Lung (tissue), 12 donors: ENCODE results near the gene HTR2B. TPM values are rescaled to one million over a fixed set of nuclear protein-coding genes. Genes with fewer than 3 reads are reported as not detected.

Experiments
- ATAC-seq: fragments of 200-7000 bp; cut with Tn5 transposase; one replicate; pipeline ENCODE4 v1.9.1; 2020; ENCODE audit warnings: moderate number of reproducible peaks; ENCODE audit not compliant: insufficient read depth, low FRiP score
- DNase-seq, 3 donors: peaks; one replicate each; pipeline ENCODE4 v3.0.0-alpha.2; 2013 to 2017
- H3K27ac ChIP-seq, 2 donors: one replicate each; pipeline ENCODE4 v1.5.1; 2013; ENCODE audit warnings: mild to moderate bottlenecking in 2 of 2, moderate library complexity in 2 of 2, control low read depth in 1 of 2, inconsistent platforms in 1 of 2, low read depth in 1 of 2, low read length in 1 of 2
- H3K27me3 ChIP-seq, 3 donors: one replicate each; pipeline ENCODE4 v1.5.1; 2013; ENCODE audit warnings: low read length in 2 of 3; ENCODE audit not compliant: control insufficient read depth in 3 of 3, insufficient read depth in 3 of 3
- H3K36me3 ChIP-seq, 4 donors: one replicate each; pipeline ENCODE4 v1.5.1; 2013; ENCODE audit warnings: low read length in 4 of 4, mild to moderate bottlenecking in 1 of 4, moderate library complexity in 1 of 4; ENCODE audit not compliant: control insufficient read depth in 4 of 4, insufficient read depth in 4 of 4
- H3K4me1 ChIP-seq, 5 donors: one replicate each; pipeline ENCODE4 v1.5.1; 2013; ENCODE audit warnings: low read length in 5 of 5, mild to moderate bottlenecking in 2 of 5, moderate library complexity in 1 of 5; ENCODE audit not compliant: control insufficient read depth in 5 of 5, insufficient read depth in 5 of 5
- H3K4me3 ChIP-seq: one replicate; pipeline ENCODE4 v1.5.1; 2013; ENCODE audit warnings: mild to moderate bottlenecking, control low read depth, moderate library complexity
- H3K9ac ChIP-seq, 2 donors: one replicate each; pipeline ENCODE4 v1.5.1; 2013; ENCODE audit warnings: low read length in 2 of 2, control low read depth in 1 of 2; ENCODE audit not compliant: insufficient read depth in 1 of 2
- H3K9me3 ChIP-seq, 4 donors: one replicate each; pipeline ENCODE4 v1.5.1; 2013; ENCODE audit warnings: low read length in 3 of 4, mild to moderate bottlenecking in 1 of 4, moderate library complexity in 1 of 4; ENCODE audit not compliant: control insufficient read depth in 4 of 4, insufficient read depth in 3 of 4
- WGBS, 2 donors: extraction: QIAGEN DNeasy Blood & Tissue Kit; methylation state at CpG; one replicate each; pipeline ENCODE4 v1.1.7; 2013; 5-methylcytosine and 5-hydroxymethylcytosine counted together
- polyA plus RNA-seq, 2 donors: library from polyadenylated mRNA; stranded (reverse); fragments of 200-250 nt; gene quantifications; one replicate each; pipeline ENCODE4 v1.2.1, GENCODE V29; 2013
- total RNA-seq, 2 donors: library from RNA; depleted of rRNA in 1 of 2; stranded (reverse); fragments of >200 nt in 1 of 2; gene quantifications; one replicate each; pipeline ENCODE4 v1.2.1, GENCODE V29; 2014 to 2021
- TF ChIP-seq, protein P1 (sequence below): IDR thresholded peaks from 2 replicates; pipeline ENCODE4 v1.5.1; 2012; ENCODE audit warnings: mild to moderate bottlenecking; ENCODE audit errors: control extremely low read depth, extremely low read depth
- donor health status: control.
- donor health status: control.
- donor health status: Bipolar disorder and iron deficiency.
- donor health status: healthy.
- donor health status: DM: yes; HTN: yes; CAD: no.

Gene HTR2B
- total and polyA plus RNA-seq, 4 donors: 0.09 to 0.31 (median 0.16) TPM

DNA sequence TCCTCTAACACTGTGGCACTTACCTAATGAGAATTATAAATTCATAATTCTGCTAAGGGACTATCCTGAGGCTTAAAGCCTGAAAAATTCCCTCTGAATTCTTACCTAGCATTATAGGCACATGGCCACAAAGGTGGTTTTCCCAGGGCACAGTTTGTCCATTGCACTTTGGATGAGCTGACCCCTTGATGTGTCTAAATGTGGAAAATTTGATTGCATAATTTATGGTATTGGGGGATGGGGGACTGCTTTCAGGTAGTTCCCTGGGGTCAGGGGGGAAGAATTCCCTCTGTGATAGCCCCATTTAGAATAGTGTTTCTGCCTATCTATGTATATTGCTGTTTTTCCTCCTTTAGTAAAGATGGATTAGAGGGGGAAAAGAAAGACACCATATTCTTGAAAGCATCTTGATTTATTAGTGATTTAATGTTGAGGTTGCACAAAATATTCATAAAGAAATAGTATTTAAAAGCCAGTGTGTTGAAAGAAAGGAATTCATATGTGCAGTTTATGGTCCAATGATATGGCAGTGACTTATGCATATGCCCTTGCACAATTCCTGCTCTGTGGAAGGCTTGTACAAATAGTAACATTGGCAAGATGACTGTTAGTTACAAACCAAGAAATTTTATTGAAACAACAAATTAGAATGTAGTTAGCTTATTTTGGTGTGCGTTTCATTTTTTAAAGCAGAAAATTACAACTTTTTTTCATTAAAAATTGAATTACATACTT, 8.7 kb upstream of the HTR2B start:
- peak overlapping the region in 1 of 2 donors; percentile 20 for H3K9ac ChIP-seq
- H3K9me3 ChIP-seq: no peaks in the 10 kb centered on the region
- WGBS, 2 donors: 91 to 96% methylated on average over 1 of the region's 1 CpG
- H3K27ac ChIP-seq: no peak overlapping the region
- peak in 2 of 3 donors; percentile 43 to 68 for DNase-seq
- no peak overlapping the region for H3K4me3 ChIP-seq
- no peak for ATAC-seq
- H3K4me1 ChIP-seq: peaks cover 0 to 26% (median 0%) of the 10 kb centered on the region in 5 donors
- peaks cover 0 to 3% (median 0%) of the 10 kb centered on the region in 4 donors for H3K36me3 ChIP-seq
- TF ChIP-seq, protein P1, sequence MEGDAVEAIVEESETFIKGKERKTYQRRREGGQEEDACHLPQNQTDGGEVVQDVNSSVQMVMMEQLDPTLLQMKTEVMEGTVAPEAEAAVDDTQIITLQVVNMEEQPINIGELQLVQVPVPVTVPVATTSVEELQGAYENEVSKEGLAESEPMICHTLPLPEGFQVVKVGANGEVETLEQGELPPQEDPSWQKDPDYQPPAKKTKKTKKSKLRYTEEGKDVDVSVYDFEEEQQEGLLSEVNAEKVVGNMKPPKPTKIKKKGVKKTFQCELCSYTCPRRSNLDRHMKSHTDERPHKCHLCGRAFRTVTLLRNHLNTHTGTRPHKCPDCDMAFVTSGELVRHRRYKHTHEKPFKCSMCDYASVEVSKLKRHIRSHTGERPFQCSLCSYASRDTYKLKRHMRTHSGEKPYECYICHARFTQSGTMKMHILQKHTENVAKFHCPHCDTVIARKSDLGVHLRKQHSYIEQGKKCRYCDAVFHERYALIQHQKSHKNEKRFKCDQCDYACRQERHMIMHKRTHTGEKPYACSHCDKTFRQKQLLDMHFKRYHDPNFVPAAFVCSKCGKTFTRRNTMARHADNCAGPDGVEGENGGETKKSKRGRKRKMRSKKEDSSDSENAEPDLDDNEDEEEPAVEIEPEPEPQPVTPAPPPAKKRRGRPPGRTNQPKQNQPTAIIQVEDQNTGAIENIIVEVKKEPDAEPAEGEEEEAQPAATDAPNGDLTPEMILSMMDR: no peak
- H3K27me3 ChIP-seq: no peaks in the 10 kb centered on the region

DNA sequence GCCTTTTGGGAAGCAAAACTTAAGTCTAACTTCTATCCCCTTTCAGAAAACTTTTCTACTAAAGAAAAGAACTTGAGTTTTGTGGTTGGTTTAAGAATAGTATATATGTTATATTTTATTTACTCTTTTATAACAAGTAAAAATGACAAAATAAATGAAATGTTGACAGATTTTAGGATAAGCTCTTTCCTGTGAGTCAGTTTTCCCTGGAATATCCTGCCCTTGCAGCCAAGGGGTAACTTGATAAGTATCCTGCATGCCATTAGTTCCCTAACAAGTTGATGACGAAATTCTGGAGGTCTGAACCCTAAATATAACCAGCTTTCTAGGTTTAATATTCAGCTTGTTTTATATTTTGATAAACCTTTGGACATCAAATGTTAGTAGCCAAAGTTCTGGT, 7.3 kb upstream of the HTR2B start:
- 67 to 84% methylated on average over 1 of the region's 1 CpG for WGBS, 2 donors
- Histone ChIP-seq H3K9me3 (no peaks in the 10 kb centered on the region), H3K9ac (no peak overlapping the region), H3K4me3 (no peak overlapping the region), H3K36me3 (no peaks in the 10 kb centered on the region), H3K27ac (no peak overlapping the region), H3K27me3 (no peaks in the 10 kb centered on the region), H3K4me1 (peaks cover 0 to 26% (median 0%) of the 10 kb centered on the region in 5 donors)
- DNase-seq: peak in 2 of 3 donors; percentile 43 to 55
- TF ChIP-seq, protein P1: no peak
- ATAC-seq: peak; percentile 34

DNA sequence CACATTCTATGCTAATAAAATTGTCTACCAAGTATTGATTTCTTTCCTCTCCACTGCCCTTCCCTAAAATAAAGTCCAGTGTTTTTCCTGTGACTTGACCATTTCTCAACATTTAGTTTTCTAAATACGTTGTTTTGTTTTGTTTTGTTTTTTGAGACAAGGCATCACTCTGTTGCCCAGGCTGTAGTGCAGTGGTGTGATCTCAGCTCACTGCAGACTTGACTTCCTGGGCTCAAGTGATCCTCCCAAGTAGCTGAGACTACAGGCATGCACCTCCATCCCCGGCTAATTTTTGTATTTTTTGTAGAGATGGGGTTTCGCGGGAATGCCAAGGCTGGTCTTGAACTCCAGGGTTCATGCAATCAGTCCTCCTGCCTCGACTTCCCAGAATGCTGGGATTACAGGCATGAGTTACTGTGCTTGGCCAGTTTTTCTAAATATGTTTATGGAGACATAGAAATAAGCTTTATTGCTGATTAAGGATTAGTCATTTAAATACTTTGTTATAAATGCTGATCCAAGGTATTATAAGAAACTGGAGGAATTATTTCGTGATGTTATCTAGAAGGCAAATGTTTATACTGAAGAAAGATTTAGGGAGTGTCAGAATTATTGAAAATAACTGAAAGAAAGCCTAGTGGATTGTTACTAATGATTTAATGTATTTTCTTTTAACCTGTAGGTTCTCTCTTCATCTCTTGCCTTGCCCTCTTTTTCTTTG, 5.7 kb upstream of the HTR2B start:
- DNase-seq: no peak
- Histone ChIP-seq H3K27ac (no peak overlapping the region), H3K4me1 (peaks cover 0 to 27% (median 0%) of the 10 kb centered on the region in 5 donors), H3K27me3 (no peaks in the 10 kb centered on the region), H3K9me3 (no peaks in the 10 kb centered on the region), H3K36me3 (no peaks in the 10 kb centered on the region), H3K9ac (no peak overlapping the region), H3K4me3 (no peak overlapping the region)
- no peak for ATAC-seq
- WGBS, 2 donors: 88 to 94% methylated on average over 6 of the region's 6 CpGs
- TF ChIP-seq, protein P1: no peak
